Right lobe of liver (tissue), 6 donors: Measurements from ENCODE around the gene SMYD4. TPM values are rescaled to one million over a fixed set of nuclear protein-coding genes. Genes with fewer than 3 reads are reported as not detected.

ENCODE experiments used
- ATAC-seq, 4 donors: fragments of 200-7000 bp; cut with Tn5 transposase; one replicate each; pipeline ENCODE4 v1.9.1; 2020; ENCODE audit warnings: mild to moderate bottlenecking in 4 of 4, moderate library complexity in 4 of 4
- DNase-seq, 3 donors: peaks; one replicate each; pipeline ENCODE4 v3.0.0-alpha.2; 2020
- H3K27ac ChIP-seq, 3 donors: fragments of 200-600 bp; one replicate each; pipeline ENCODE4 v1.8.0; 2022
- H3K27me3 ChIP-seq, 2 donors: fragments of 200-600 bp; one replicate each; pipeline ENCODE4 v1.8.0; 2022
- H3K36me3 ChIP-seq, 4 donors: fragments of 200-600 bp; sonication (generic) in 1 of 4; one replicate each; pipeline versions ENCODE4 v1.5.1 to v1.8.0; 2017 to 2022; ENCODE audit warnings: control low read depth in 1 of 4
- H3K4me1 ChIP-seq, 4 donors: fragments of 200-600 bp; sonication (generic) in 1 of 4; one replicate each; pipeline versions ENCODE4 v1.5.1 to v1.8.0; 2017 to 2022; ENCODE audit warnings: control low read depth in 1 of 4
- H3K4me3 ChIP-seq, 3 donors: fragments of 200-600 bp; one replicate each; pipeline ENCODE4 v1.8.0; 2022
- H3K9me3 ChIP-seq, 4 donors: fragments of 200-600 bp; sonication (generic) in 1 of 4; one replicate each; pipeline versions ENCODE4 v1.5.1 to v1.8.0; 2017 to 2022; ENCODE audit warnings: control low read depth in 1 of 4
- CTCF ChIP-seq, 4 donors: fragments of 200-600 bp in 3 of 4; fragments of 450-650 bp in 1 of 4; IDR thresholded peaks; one replicate each; pipeline versions ENCODE4 v1.5.1 to v1.8.0; 2016 to 2022; ENCODE audit warnings: antibody characterized with exemption in 4 of 4, mild to moderate bottlenecking in 2 of 4
- POLR2A ChIP-seq: fragments of 450-650 bp; IDR thresholded peaks from one replicate; pipeline ENCODE4 v1.6.1; 2017; ENCODE audit warnings: antibody characterized with exemption, mild to moderate bottlenecking
- WGBS: methylation state at CpG from one replicate; pipeline ENCODE4 v1.1.6; 2018; ENCODE audit warnings: low coverage, low lambda C conversion rate; ENCODE audit not compliant: insufficient coverage; ENCODE audit errors: missing lambda C conversion rate; 5-methylcytosine and 5-hydroxymethylcytosine counted together
- intact Hi-C, 2 donors: fragments of 100-400 bp; cut with DNase I; formaldehyde crosslinking; loops; one replicate each; pipeline versions ENCODE4 v1.11.2 to v1.14.1; 2022
- total RNA-seq, 6 experiments: library from RNA; depleted of rRNA in 2 of 6; stranded (reverse); fragments of >200 nt in 2 of 6; fragmentation: NEBNext Ultra II Directional in 3 of 6; extraction: Animal tissue kit (Norgen Biotek cat#: 25700) in 3 of 6; gene quantifications; one replicate each; pipeline versions ENCODE4 v1.1.0 to v1.2.4, GENCODE V29; 2016 to 2023
- donor health status: DM: no; HTN: yes; CAD: no.
- donor health status: DM: no; HTN: no; CAD: no.
- donor health status: DM: no; HTN: no; CAD: no.
- donor health status: DM: no; HTN: yes; CAD: no.
- donor health status: DM: no; HTN: yes; CAD: no.

The SMYD4 gene
- total RNA-seq, 6 experiments from 2014 or later = 4.6 to 6.7 (median 6.0) TPM

DNA sequence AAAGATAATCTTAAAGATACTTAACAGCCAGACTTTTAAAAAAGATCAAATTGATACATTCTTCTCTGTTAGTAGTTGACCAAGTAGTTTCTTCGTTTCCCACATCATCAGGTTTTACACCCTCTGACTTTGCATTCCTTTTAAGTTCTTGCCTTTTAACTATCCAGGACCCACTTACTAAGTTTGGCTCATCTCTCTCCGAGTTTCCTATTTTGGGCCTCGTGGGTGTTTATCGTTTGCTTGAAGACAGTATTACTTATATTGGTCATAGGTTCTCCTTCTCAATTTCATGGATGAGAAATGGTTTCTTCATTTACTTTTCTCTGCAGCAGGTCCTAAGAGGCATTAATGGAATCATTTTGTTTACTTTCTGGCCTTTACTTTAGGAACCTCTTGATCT lies 43.3 kb upstream of the SMYD4 start:
- H3K27me3 ChIP-seq = no peaks in the 10 kb centered on the region
- H3K36me3 ChIP-seq = peaks cover 4 to 48% (median 16%) of the 10 kb centered on the region in 4 donors
- no peaks in the 10 kb centered on the region for H3K4me1 ChIP-seq
- TF ChIP-seq POLR2A (no peak), CTCF (IDR thresholded peaks at IDR 0.05) (no peak)
- WGBS = 79% methylated on average over 3 of the region's 4 CpGs
- DNase-seq = no peak
- intact Hi-C loops = no loop called here
- ATAC-seq = no peak
- no peak overlapping the region for H3K4me3 ChIP-seq
- H3K27ac ChIP-seq = no peak overlapping the region
- no peaks in the 10 kb centered on the region for H3K9me3 ChIP-seq

GRCh38 chr17:1872254-1872653 lies 42.6 kb upstream of the SMYD4 start:
- Histone ChIP-seq H3K4me1 (no peaks in the 10 kb centered on the region), H3K27me3 (no peaks in the 10 kb centered on the region), H3K9me3 (no peaks in the 10 kb centered on the region), H3K36me3 (peaks cover 4 to 40% (median 14%) of the 10 kb centered on the region in 4 donors), H3K4me3 (no peak overlapping the region), H3K27ac (no peak overlapping the region)
- DNase-seq (no peak), ATAC-seq (no peak)
- no peak for TF ChIP-seq CTCF (IDR thresholded peaks at IDR 0.05)
- TF ChIP-seq POLR2A = no peak
- intact Hi-C loops = no loop called here
- WGBS = 88% methylated on average over 8 of the region's 12 CpGs

- TF ChIP-seq POLR2A (no peak), CTCF (IDR thresholded peaks at IDR 0.05) (no peak)
- Histone ChIP-seq H3K27ac (no peak overlapping the region), H3K9me3 (no peaks in the 10 kb centered on the region), H3K36me3 (peaks cover 4 to 36% (median 12%) of the 10 kb centered on the region in 4 donors), H3K27me3 (no peaks in the 10 kb centered on the region), H3K4me1 (no peaks in the 10 kb centered on the region), H3K4me3 (no peak overlapping the region)
- WGBS = 41% methylated on average over 4 of the region's 5 CpGs
- DNase-seq (no peak), ATAC-seq (no peak)
- intact Hi-C loops = no loop called here
Measured at GRCh38 chr17:1871756-1872155, 42.1 kb upstream of the SMYD4 start.

DNA sequence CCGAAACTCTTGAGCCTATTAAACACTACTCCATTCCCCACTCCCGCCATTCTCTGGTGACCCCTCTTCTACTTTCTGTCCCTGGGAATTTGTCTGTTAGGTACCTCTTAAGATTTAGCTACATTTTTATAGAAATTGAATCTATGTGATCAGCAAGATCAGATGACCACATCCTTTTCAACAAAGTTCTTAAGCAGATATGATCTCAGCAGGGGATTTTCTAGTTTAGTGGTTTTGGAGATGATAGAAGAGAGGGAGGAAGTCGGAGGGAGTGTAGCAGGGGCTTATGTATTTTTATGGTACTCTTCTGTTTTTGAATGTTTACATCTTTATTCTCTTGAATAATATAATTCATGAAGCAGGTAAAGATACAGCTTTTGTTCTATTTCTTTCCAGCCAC lies 40.9 kb upstream of the SMYD4 start:
- peaks cover 4 to 24% (median 11%) of the 10 kb centered on the region in 4 donors for H3K36me3 ChIP-seq
- WGBS = 88% methylated on average over 3 of the region's 3 CpGs
- ATAC-seq (no peak), DNase-seq (no peak)
- no peak overlapping the region for H3K27ac ChIP-seq
- no peak for TF ChIP-seq CTCF (IDR thresholded peaks at IDR 0.05)
- TF ChIP-seq POLR2A = no peak
- intact Hi-C loops = no loop called here
- no peaks in the 10 kb centered on the region for H3K27me3 ChIP-seq
- no peaks in the 10 kb centered on the region for H3K4me1 ChIP-seq
- no peak overlapping the region for H3K4me3 ChIP-seq
- no peaks in the 10 kb centered on the region for H3K9me3 ChIP-seq

- Histone ChIP-seq H3K27ac (no peak overlapping the region), H3K36me3 (peaks cover 0 to 13% (median 4%) of the 10 kb centered on the region in 4 donors), H3K27me3 (no peaks in the 10 kb centered on the region), H3K9me3 (no peaks in the 10 kb centered on the region), H3K4me1 (no peaks in the 10 kb centered on the region), H3K4me3 (no peak overlapping the region)
- no peak for DNase-seq
- no peak for ATAC-seq
- TF ChIP-seq POLR2A = no peak
- no peak for TF ChIP-seq CTCF (IDR thresholded peaks at IDR 0.05)
- WGBS = 98% methylated on average over 8 of the region's 8 CpGs
- intact Hi-C loops = loop anchor here in 1 of 2 donors (10.0 kb wide), 1 partner anchor 193 kb away; no protein-coding TSS in a partner anchor
Measured at GRCh38 chr17:1868090-1868489, 38.4 kb upstream of the SMYD4 start.
